HG02870 (cell line): ENCODE data around the gene ATP8B1.

Source experiments
- ATAC-seq: cut with Tn5 transposase; IDR thresholded peaks from one replicate; pipeline ENCODE4 v1.9.1; 2021; ENCODE audit warnings: mild to moderate bottlenecking, moderate library complexity; ENCODE audit not compliant: unreplicated experiment

The ATP8B1 gene

GRCh38 chr18:57794951-57795728, 8.0 kb downstream of the ATP8B1 start:
- no peak for ATAC-seq

GRCh38 chr18:57793302-57793986, 9.7 kb downstream of the ATP8B1 start:
- ATAC-seq, result no peak

- ATAC-seq, result no peak
These were observed 10.3 kb downstream of the ATP8B1 start for GRCh38 chr18:57792631-57793301.

- no peak for ATAC-seq
These were observed 11.2 kb downstream of the ATP8B1 start for GRCh38 chr18:57791911-57792310.

- ATAC-seq, result no peak
These were observed 11.9 kb downstream of the ATP8B1 start for GRCh38 chr18:57791192-57791591.

GRCh38 chr18:57790316-57790715, 12.8 kb downstream of the ATP8B1 start:
- no peak for ATAC-seq

GRCh38 chr18:57789759-57790158, 13.4 kb downstream of the ATP8B1 start:
- ATAC-seq, result no peak

GRCh38 chr18:57789090-57789489, 14.0 kb downstream of the ATP8B1 start:
- no peak for ATAC-seq

- ATAC-seq, result no peak
These were observed 15.9 kb downstream of the ATP8B1 start for GRCh38 chr18:57787068-57787685.

- no peak for ATAC-seq
These were observed 17.2 kb downstream of the ATP8B1 start for GRCh38 chr18:57785751-57786437.

- no peak for ATAC-seq
These were observed 18.4 kb downstream of the ATP8B1 start for GRCh38 chr18:57784801-57785114.

- ATAC-seq, result no peak
These were observed 18.9 kb downstream of the ATP8B1 start for GRCh38 chr18:57784034-57784800.

GRCh38 chr18:57782049-57782448, 21.1 kb downstream of the ATP8B1 start:
- no peak for ATAC-seq

GRCh38 chr18:57780706-57781347, 22.3 kb downstream of the ATP8B1 start:
- no peak for ATAC-seq

- ATAC-seq, result no peak
These were observed 22.8 kb downstream of the ATP8B1 start for GRCh38 chr18:57780318-57780705.

GRCh38 chr18:57776767-57777166, 26.3 kb downstream of the ATP8B1 start:
- no peak for ATAC-seq

- ATAC-seq, result no peak
These were observed 26.8 kb downstream of the ATP8B1 start for GRCh38 chr18:57776354-57776753.

- ATAC-seq, result no peak
These were observed 27.2 kb downstream of the ATP8B1 start for GRCh38 chr18:57775937-57776336.

- no peak for ATAC-seq
These were observed 30.7 kb downstream of the ATP8B1 start for GRCh38 chr18:57772387-57772799.

GRCh38 chr18:57771626-57772025, 31.5 kb downstream of the ATP8B1 start:
- no peak for ATAC-seq
